PC-3 (cell line): Measurements from ENCODE around the gene PCSK2. TPM values are rescaled to one million over a fixed set of nuclear protein-coding genes. Genes with fewer than 3 reads are reported as not detected.

Experiments used
- ATAC-seq: fragments of 200-7000 bp; cut with Tn5 transposase; 2 replicates; pipeline ENCODE4 v1.9.1; 2020; ENCODE audit warnings: mild to moderate bottlenecking, moderate library complexity
- BruUV-seq: library from RNA; stranded (reverse); fragments of 400-500 nt; replicated peaks from 2 replicates; lab custom pipeline; 2021; lab: Mats Ljungman, UMichigan
- CTCF ChIA-PET: fragments of 300-600 bp; sonication (Branson Sonifier 250); formaldehyde crosslinking; loops from one replicate; lab custom pipeline; 2022; ENCODE audit warnings: antibody characterized with exemption; lab: Charles Lee
- POLR2A ChIA-PET: fragments of 300-600 bp; sonication (Branson Sonifier 250); formaldehyde crosslinking; loops from one replicate; lab custom pipeline; 2022; ENCODE audit warnings: antibody characterized with exemption; ENCODE audit not compliant: unreplicated experiment; lab: Charles Lee
- DNase-seq: peaks from one replicate; pipeline ENCODE4 v3.0.0-alpha.2; 2015
- H2AFZ ChIP-seq: fragments of 300-600 bp; sonication (generic); 2 replicates; pipeline ENCODE4 v1.6.0; 2016; ENCODE audit warnings: antibody characterized with exemption, low read length
- H3F3A ChIP-seq: fragments of 300-600 bp; sonication (generic); one replicate; pipeline ENCODE4 v1.6.0; 2017; ENCODE audit warnings: antibody characterized with exemption, low read length, control low read depth, mild to moderate bottlenecking; ENCODE audit not compliant: unreplicated experiment
- H3K27ac ChIP-seq: fragments of 300-600 bp; sonication (generic); 2 replicates; pipeline ENCODE4 v1.5.1; 2016; ENCODE audit warnings: mild to moderate bottlenecking, low read length
- H3K27me3 ChIP-seq: fragments of 300-600 bp; sonication (generic); 2 replicates; pipeline ENCODE4 v1.6.1; 2016; ENCODE audit warnings: low read length, mixed read lengths
- H3K36me3 ChIP-seq: fragments of 300-600 bp; sonication (generic); 2 replicates; pipeline ENCODE4 v1.6.1; 2016; ENCODE audit warnings: low read depth, mixed run types, low read length, mixed read lengths
- H3K4me1 ChIP-seq: fragments of 300-600 bp; sonication (generic); 2 replicates; pipeline ENCODE4 v1.5.1; 2016; ENCODE audit warnings: low read length; ENCODE audit not compliant: insufficient read depth
- H3K4me2 ChIP-seq: fragments of 300-600 bp; sonication (generic); 2 replicates; pipeline ENCODE4 v1.6.0; 2016; ENCODE audit warnings: low read length
- H3K4me3 ChIP-seq: fragments of 300-600 bp; sonication (generic); 2 replicates; pipeline ENCODE4 v1.5.1; 2016; ENCODE audit warnings: mild to moderate bottlenecking, low read length, mixed read lengths
- H3K79me2 ChIP-seq: fragments of 300-600 bp; sonication (generic); 2 replicates; pipeline ENCODE4 v1.6.1; 2017; ENCODE audit warnings: low read length, mixed read lengths
- H3K9ac ChIP-seq: fragments of 300-600 bp; sonication (generic); 2 replicates; pipeline ENCODE4 v1.6.0; 2016; ENCODE audit warnings: mild to moderate bottlenecking, low read length
- H3K9me2 ChIP-seq: fragments of 300-600 bp; sonication (generic); replicated peaks from 2 replicates; pipeline ENCODE4 v1.6.1; 2016; ENCODE audit warnings: mixed run types, low read length, mixed read lengths
- H3K9me3 ChIP-seq: fragments of 300-600 bp; sonication (generic); 2 replicates; pipeline ENCODE4 v1.6.1; 2016; ENCODE audit warnings: low read length, mixed read lengths
- H4K20me1 ChIP-seq: fragments of 300-600 bp; sonication (generic); 2 replicates; pipeline ENCODE4 v1.6.1; 2016; ENCODE audit warnings: low read length, mixed read lengths
- CTCF ChIP-seq: fragments of 300-600 bp; sonication (generic); conservative IDR thresholded peaks from 2 replicates; pipeline ENCODE4 v1.5.1; 2017; ENCODE audit warnings: antibody characterized with exemption, low read depth, mild to moderate bottlenecking, low read length
- EZH2 ChIP-seq: fragments of 300-600 bp; sonication (generic); IDR thresholded peaks from one replicate; pipeline ENCODE4 v1.6.1; 2017; ENCODE audit warnings: antibody characterized with exemption, mild to moderate bottlenecking, low read length; ENCODE audit not compliant: unreplicated experiment
- EZH2phosphoT487 ChIP-seq: fragments of 300-600 bp; sonication (generic); IDR thresholded peaks from 2 replicates; pipeline ENCODE4 v1.6.1; 2018; ENCODE audit warnings: mild to moderate bottlenecking, antibody characterized with exemption, low read length, borderline replicate concordance
- intact Hi-C: fragments of 100-400 bp; cut with micrococcal nuclease; formaldehyde crosslinking; loops from 2 replicates; pipeline ENCODE4 v1.9.0; 2023
- total RNA-seq: library from RNA; depleted of rRNA; stranded (reverse); fragments of >200 nt; gene quantifications from 2 replicates; pipeline ENCODE4 v1.2.3, GENCODE V29; 2014

The PCSK2 gene
- total RNA-seq, 1 experiment from 2014 or later: not detected

- H3K9me3 ChIP-seq: no peaks in the 10 kb centered on the region
- H2AFZ ChIP-seq: no peak overlapping the region
- no peak overlapping the region for H3K4me3 ChIP-seq
- no peaks in the 10 kb centered on the region for H3K36me3 ChIP-seq
- no peaks in the 10 kb centered on the region for H3K9me2 ChIP-seq
- POLR2A ChIA-PET: no interaction called here
- CTCF ChIA-PET: no interaction called here
- intact Hi-C loops: no loop called here
- no peak overlapping the region for H3K9ac ChIP-seq
- no peaks in the 10 kb centered on the region for H3K4me1 ChIP-seq
- ATAC-seq (no peak), DNase-seq (no peak)
- no peak overlapping the region for H3K27ac ChIP-seq
- no peaks in the 10 kb centered on the region for H3K79me2 ChIP-seq
- TF ChIP-seq EZH2phosphoT487 (no peak), CTCF (no peak), EZH2 (no peak)
- no peak overlapping the region for H3K4me2 ChIP-seq
- BruUV-seq: no TSS peak
- H4K20me1 ChIP-seq: no peaks in the 10 kb centered on the region
- no peaks in the 10 kb centered on the region for H3F3A ChIP-seq
- H3K27me3 ChIP-seq: peaks cover 96% of the 10 kb centered on the region
Measured at GRCh38 chr20:17406051-17406590, 179.3 kb downstream of the PCSK2 start.

- Histone ChIP-seq H3K27me3 (peaks cover 96% of the 10 kb centered on the region), H3K4me3 (no peak overlapping the region), H4K20me1 (no peaks in the 10 kb centered on the region), H3F3A (no peaks in the 10 kb centered on the region), H2AFZ (no peak overlapping the region), H3K9me2 (no peaks in the 10 kb centered on the region), H3K9ac (no peak overlapping the region), H3K79me2 (no peaks in the 10 kb centered on the region), H3K4me2 (no peak overlapping the region), H3K27ac (no peak overlapping the region), H3K36me3 (no peaks in the 10 kb centered on the region), H3K4me1 (no peaks in the 10 kb centered on the region), H3K9me3 (no peaks in the 10 kb centered on the region)
- TF ChIP-seq EZH2: no peak
- no peak for TF ChIP-seq EZH2phosphoT487
- no peak for TF ChIP-seq CTCF
- ChIA-PET CTCF (no interaction called here), POLR2A (no interaction called here)
- DNase-seq (no peak), ATAC-seq (no peak)
- no TSS peak for BruUV-seq
- intact Hi-C loops: no loop called here
Measured at GRCh38 chr20:17407550-17407949, 180.7 kb downstream of the PCSK2 start.

GRCh38 chr20:17417225-17417624 is 190.4 kb downstream of the PCSK2 start:
- Histone ChIP-seq H3K4me3 (no peak overlapping the region), H3K4me1 (no peaks in the 10 kb centered on the region), H3K4me2 (no peak overlapping the region), H3K79me2 (no peaks in the 10 kb centered on the region), H3K27ac (no peak overlapping the region), H3K27me3 (peaks cover 45% of the 10 kb centered on the region), H3K9ac (no peak overlapping the region), H4K20me1 (no peaks in the 10 kb centered on the region), H2AFZ (no peak overlapping the region), H3K9me2 (no peaks in the 10 kb centered on the region), H3F3A (no peaks in the 10 kb centered on the region), H3K36me3 (no peaks in the 10 kb centered on the region), H3K9me3 (no peaks in the 10 kb centered on the region)
- POLR2A ChIA-PET: no interaction called here
- BruUV-seq: no TSS peak
- TF ChIP-seq CTCF (no peak), EZH2phosphoT487 (no peak), EZH2 (no peak)
- intact Hi-C loops: no loop called here
- DNase-seq (no peak), ATAC-seq (no peak)
- CTCF ChIA-PET: no interaction called here
